GM12892 (cell line): ENCODE data around the gene CCDC61.

Experiments used
- DNase-seq: peaks from one replicate; pipeline ENCODE4 v3.0.0; 2011; ENCODE audit not compliant: insufficient read length
- FAIRE-seq: peaks from 2 replicates; lab custom pipeline; 2011; peaks lifted over from hg19 to GRCh38; lab: Jason Lieb, UNC
- POLR2A ChIP-seq: IDR thresholded peaks from 2 replicates; pipeline ENCODE4 v1.6.1; 2011; ENCODE audit warnings: low read depth, low read length, control low read depth
- POLR2AphosphoS5 ChIP-seq: IDR thresholded peaks from 2 replicates; pipeline ENCODE4 v1.6.1; 2011; ENCODE audit warnings: low read depth, low read length, control low read depth
- TAF1 ChIP-seq: IDR thresholded peaks from 2 replicates; pipeline ENCODE4 v1.6.1; 2011; ENCODE audit warnings: low read depth, mild to moderate bottlenecking, control low read depth, low read length, borderline replicate concordance

The CCDC61 gene

GRCh38 chr19:45959517-45960025 is 35.7 kb upstream of the CCDC61 start:
- TF ChIP-seq POLR2AphosphoS5 (no peak), TAF1 (no peak), POLR2A (no peak)
- DNase-seq = no peak
- FAIRE-seq = no peak

- DNase-seq (no peak), FAIRE-seq (no peak)
- TF ChIP-seq POLR2AphosphoS5 = no peak
- TF ChIP-seq POLR2A = no peak
- TF ChIP-seq TAF1 = no peak
Observed at GRCh38 chr19:45960595-45961235, 34.6 kb upstream of the CCDC61 start.

GRCh38 chr19:45962021-45962420 is 33.2 kb upstream of the CCDC61 start:
- TF ChIP-seq TAF1 = no peak
- no peak for TF ChIP-seq POLR2A
- TF ChIP-seq POLR2AphosphoS5 = no peak
- no peak for DNase-seq
- FAIRE-seq = no peak

GRCh38 chr19:45967246-45967645 is 28.0 kb upstream of the CCDC61 start:
- no peak for FAIRE-seq

GRCh38 chr19:45968626-45969025 is 26.6 kb upstream of the CCDC61 start:
- TF ChIP-seq TAF1 (no peak), POLR2A (no peak), POLR2AphosphoS5 (no peak)
- DNase-seq = no peak
- no peak for FAIRE-seq

More at GRCh38 chr19:45967246-45967645, 28.0 kb upstream of the CCDC61 start:
- no peak for TF ChIP-seq POLR2AphosphoS5
- no peak for TF ChIP-seq TAF1
- TF ChIP-seq POLR2A = no peak
- no peak for DNase-seq

GRCh38 chr19:45969676-45970075 is 25.6 kb upstream of the CCDC61 start:
- FAIRE-seq (no peak), DNase-seq (no peak)
- no peak for TF ChIP-seq POLR2AphosphoS5
- TF ChIP-seq POLR2A = no peak
- no peak for TF ChIP-seq TAF1

GRCh38 chr19:45971260-45971902 is 23.9 kb upstream of the CCDC61 start:
- FAIRE-seq (no peak), DNase-seq (no peak)
- no peak for TF ChIP-seq POLR2A
- no peak for TF ChIP-seq TAF1
- TF ChIP-seq POLR2AphosphoS5 = no peak

GRCh38 chr19:45972081-45972946 is 23.0 kb upstream of the CCDC61 start:
- DNase-seq (no peak), FAIRE-seq (peak; percentile 64)
- no peak for TF ChIP-seq TAF1
- no peak for TF ChIP-seq POLR2AphosphoS5
- no peak for TF ChIP-seq POLR2A

GRCh38 chr19:45972947-45973540 is 22.2 kb upstream of the CCDC61 start:
- no peak for FAIRE-seq
- no peak for DNase-seq
- TF ChIP-seq POLR2AphosphoS5 (no peak), POLR2A (no peak), TAF1 (no peak)

GRCh38 chr19:45973553-45974338 is 21.5 kb upstream of the CCDC61 start, which contains the start of gene NOVA2:
NOVA2 (minus strand) TSS chr19:45973865; CDS start chr19:45973351, 514 bp downstream.
- peak; percentile 81 for FAIRE-seq
- DNase-seq = peak; percentile 71
- no peak for TF ChIP-seq TAF1
- TF ChIP-seq POLR2AphosphoS5 = no peak
- no peak for TF ChIP-seq POLR2A
